GM21360 (cell line): ENCODE measurements around the gene YIPF3.
"Not testable (repeated sequence)": the region's sequence is repeated elsewhere in the genome, so short reads cannot be mapped to it uniquely, and the experiment has no call there.

ENCODE experiments used
- ATAC-seq: cut with Tn5 transposase; IDR thresholded peaks from one replicate; pipeline ENCODE4 v1.9.1; 2021; ENCODE audit warnings: mild to moderate bottlenecking, moderate library complexity; ENCODE audit not compliant: unreplicated experiment

YIPF3 gene

DNA sequence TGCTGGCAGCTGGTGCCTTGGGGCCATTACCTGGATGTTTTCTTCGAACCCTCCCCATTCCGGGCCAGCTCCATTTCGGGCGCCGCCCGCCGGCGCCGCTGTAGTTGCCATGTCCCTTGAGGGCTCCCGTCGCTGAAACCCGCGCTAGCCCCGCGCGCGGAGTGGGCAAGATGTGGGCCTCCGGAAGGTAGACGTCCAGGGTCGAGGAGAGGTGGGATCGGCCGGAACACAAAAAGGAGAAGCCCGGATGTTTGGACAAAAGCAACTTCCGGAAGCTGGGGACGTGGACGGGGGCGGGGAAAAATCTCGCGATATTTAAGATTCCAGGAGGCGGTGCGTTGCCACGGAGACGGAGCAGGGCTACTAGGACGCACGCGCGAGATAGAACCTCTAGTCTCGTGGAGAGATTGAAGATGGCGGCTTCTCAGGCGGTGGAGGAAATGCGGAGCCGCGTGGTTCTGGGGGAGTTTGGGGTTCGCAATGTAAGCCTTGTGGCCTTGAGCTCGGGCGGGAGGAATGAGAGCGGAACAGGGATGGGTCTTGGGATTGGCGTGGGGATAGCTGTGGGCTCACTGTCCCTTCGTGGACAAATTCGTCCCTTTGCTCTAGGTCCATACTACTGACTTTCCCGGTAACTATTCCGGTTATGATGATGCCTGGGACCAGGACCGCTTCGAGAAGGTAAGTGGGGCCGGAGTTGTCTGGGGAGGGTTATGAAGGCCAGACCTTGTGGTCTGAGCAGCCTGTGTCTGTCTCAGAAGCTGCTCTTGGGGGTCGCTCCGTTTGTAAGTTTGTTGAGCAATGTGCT lies at the start of gene YIPF3, which contains the start of gene POLR1C:
YIPF3 (minus strand) TSS at position 230 of the 808 bp plus-strand sequence; CDS start at position 111, 119 bp downstream.
POLR1C (plus strand) TSS at position 393 of the 808 bp plus-strand sequence; CDS start at position 414, 21 bp downstream.
- ATAC-seq: peak; percentile 72

DNA sequence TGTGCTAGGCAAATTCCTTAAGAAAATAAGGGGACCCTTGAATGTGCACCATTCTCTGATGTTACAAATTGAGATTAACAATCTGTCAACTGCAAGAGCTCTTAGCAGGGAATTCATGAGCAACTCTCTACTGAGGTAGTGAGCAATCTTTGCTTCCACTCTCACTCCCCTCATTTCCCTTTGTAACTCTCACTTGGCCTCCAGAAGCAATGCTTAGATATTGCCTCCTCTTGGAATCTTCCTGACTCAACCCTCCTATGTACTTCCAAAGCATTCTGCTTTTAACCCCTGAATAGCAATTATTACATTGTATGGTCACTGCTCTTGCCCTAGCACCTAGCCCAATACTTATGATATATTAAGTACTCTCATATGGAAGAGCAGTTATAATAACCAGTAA lies 42.6 kb upstream of the YIPF3 start:
- ATAC-seq: no peak

DNA sequence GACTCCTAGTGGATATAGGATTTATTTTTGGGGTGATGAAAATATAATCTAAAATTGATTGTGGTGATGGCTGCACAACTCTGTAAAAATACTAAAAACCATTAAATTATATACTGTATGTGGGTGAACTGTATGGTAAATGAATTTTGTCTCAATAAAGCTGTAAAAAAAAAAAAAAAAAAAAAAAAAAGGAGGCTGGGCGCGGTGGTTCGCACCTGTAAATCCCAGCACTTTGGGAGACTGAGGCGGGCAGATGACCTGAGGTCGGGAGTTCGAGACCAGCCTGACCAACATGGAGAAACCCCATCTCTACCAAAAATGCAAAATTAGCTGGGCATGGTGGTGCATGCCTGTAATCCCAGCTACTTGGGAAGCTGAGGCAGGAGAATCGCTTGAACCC lies 40.9 kb upstream of the YIPF3 start:
- ATAC-seq: not testable (repeated sequence)

GRCh38 chr6:43547222-43547621 lies 30.5 kb upstream of the YIPF3 start:
- no peak for ATAC-seq

DNA sequence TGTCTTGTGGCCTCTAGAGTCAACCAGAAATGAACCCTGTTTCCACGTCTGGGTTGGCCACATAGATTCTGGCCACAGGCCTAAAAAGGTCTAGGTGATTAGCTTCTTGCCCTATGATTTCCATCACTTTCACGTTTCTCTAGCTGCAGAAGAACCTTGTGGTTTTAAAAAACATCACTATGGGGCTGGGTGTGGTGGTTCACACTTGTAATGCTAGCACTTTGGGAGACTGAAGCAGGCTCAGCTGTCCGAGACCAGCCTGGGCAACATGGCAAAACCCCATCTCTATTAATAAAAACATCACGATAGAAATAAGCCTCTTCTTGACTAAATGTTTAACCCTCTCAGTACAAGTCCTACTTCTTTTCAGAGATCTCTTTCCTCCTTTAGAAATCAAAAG lies 27.7 kb upstream of the YIPF3 start:
- no peak for ATAC-seq

DNA sequence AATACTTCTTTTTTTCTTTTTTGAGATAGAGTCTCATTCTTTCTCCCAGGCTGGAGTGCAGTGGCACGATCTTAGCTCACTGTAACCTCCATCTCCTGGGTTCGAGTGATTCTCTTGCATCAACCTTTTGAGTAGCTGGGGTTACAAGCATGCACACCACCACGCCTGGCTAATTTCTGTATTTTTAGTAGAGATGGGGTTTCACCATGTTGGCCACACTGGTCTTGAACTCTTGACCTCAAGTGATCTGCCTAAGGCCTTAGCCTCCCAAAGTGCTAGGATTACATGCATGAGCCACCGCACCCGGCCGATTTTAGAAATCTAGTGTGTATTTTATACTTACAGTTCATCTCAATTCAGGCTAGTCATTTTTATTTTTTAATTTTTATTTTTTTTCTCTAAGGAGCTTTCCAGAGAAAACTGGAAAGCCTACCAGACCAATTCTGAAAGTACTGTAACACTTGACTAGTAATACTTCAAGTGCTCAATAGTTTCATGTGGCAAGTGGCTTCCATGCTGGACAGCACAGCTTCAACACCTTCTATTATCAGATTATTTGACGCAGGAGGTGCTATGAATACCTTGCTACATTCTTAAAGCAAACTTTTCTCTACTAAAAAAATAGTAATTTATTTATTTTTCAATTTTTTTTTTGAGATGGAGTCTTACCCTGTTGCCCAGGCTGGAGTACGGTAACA lies 25.2 kb upstream of the YIPF3 start:
- no peak for ATAC-seq

DNA sequence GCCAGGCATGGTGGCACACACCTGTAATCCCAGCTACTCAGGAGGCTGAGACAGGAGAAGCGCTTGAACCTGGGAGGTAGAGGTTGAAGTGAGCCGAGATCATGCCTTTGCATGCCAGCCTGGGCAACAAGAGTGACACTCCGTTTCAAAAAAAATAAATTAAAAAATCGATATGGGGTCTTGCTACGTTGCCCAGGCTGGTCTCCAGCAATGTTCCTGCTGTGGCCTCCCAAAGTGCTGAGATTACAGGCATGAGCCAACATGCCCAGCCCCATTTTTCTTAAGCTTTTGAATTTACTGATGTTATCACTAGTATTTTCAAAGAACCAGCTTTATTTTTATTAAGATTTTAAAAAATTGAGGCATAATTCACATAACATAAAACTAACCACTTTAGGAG lies 23.8 kb upstream of the YIPF3 start:
- no peak for ATAC-seq

GRCh38 chr6:43539409-43539808 lies 22.7 kb upstream of the YIPF3 start:
- ATAC-seq: not testable (repeated sequence)

DNA sequence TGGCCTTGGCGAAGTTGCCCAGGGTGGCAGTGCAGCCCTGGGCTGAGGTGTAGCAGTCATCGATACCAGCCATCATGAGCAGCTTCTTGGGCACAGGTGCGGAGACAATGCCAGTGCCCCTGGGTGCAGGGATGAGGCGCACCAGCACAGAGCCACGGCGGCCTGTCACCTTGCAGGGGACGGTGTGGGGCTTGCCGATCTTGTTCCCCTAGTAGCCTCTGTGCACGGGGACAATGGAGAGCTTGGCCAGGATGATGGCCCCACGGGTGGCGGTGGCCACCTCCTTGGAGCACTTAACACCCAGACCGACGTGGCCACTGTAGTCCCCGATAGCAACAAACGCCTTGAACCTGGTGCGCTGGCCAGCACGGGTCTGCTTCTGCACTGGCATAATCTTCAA lies 22.3 kb upstream of the YIPF3 start:
- not testable (repeated sequence) for ATAC-seq

GRCh38 chr6:43532201-43532600 lies 15.5 kb upstream of the YIPF3 start:
- no peak for ATAC-seq

DNA sequence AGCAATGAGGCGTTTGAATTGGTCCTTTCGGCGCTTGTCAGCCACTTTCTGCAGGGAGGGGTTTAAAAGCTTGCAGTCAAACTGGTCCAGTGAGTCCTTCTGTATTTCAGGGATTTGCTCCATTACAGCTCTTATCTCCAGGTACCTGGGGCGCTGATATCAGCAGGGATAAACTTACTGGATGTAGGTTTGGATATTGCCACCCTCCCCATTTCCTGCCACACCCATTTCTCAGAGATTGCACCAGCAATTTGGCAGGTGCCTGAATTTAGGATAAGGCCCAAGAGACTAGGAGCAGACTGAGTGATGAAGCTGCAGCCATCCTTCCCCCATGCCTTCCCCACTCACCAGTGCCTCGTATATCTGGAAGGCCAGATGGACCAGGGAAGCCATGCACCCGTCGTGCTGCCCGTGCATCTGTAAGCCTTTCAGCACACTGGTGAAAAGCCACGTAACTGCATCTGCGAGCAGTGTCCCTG lies 7.8 kb upstream of the YIPF3 start:
- no peak for ATAC-seq

DNA sequence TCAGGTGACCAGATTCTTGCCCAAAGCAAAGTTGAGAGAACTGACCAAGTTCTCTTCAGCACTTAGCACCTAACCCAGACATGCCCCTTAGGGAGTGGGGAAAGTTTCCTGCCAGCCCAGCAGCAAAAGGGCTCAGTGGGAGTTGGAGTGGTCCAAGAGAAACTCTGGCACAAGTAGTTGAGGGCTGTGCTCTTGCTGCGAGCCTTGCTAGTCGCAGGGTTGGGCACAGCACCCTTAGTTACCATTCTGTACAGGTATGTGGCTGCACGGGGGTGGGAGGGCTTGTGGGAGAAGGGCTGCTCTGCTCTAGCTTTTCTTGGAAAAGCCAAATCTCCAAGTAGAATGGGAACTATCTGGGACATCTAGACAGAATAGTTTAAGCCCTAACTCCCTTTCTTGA lies 6.6 kb upstream of the YIPF3 start:
- no peak for ATAC-seq

GRCh38 chr6:43522547-43523261 lies 6.0 kb upstream of the YIPF3 start:
- no peak for ATAC-seq

GRCh38 chr6:43521836-43522235 lies 5.1 kb upstream of the YIPF3 start:
- ATAC-seq: no peak

DNA sequence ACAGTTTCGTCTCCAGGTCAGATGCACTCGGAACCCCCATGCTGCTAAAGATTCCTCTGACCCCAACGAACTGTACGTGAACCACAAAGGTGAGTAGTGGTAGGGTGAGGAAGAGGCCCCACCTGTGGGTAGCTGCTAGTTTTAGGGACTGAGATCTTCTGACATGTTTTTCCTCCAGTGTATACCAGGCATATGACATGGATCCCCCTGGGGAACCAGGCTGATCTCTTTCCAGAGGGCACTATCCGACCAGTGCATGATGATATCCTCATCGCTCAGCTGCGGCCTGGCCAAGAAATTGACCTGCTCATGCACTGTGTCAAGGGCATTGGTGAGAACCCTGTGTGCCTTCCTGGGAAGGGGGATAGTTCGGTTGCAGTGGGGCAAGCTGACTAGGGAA lies 3.4 kb upstream of the YIPF3 start:
- no peak for ATAC-seq

GRCh38 chr6:43517505-43518357 lies 1.0 kb upstream of the YIPF3 start:
- no peak for ATAC-seq

DNA sequence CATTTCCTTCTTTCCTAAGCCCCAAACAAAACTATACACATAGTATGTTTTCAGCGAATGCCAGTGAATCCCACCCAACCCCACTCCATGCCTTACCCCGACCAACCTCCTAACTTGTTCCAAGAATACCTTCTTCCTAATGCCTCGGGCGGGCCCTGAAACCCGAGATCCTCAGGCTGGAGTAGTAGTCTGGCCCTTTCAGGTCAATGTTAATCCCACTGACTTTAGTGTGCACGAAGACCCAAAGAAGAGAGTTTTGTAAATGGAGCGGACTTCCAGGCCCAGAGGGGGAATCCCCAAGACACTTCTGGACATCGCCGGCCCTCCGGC lies 394 bp downstream of the YIPF3 start:
- ATAC-seq: no peak

GRCh38 chr6:43515808-43516207 lies 918 bp downstream of the YIPF3 start:
- ATAC-seq: no peak

- ATAC-seq: no peak
Measured at GRCh38 chr6:43511824-43512415, 4.8 kb downstream of the YIPF3 start.

GRCh38 chr6:43510827-43511163 lies 5.9 kb downstream of the YIPF3 start:
- ATAC-seq: no peak
